ENCODE data around the gene OR51A2.
"Not testable (repeated sequence)": the region's sequence is repeated elsewhere in the genome, so short reads cannot be mapped to it uniquely, and the experiment has no call there.

The OR51A2 gene

GRCh38 chr11:4955613-4956012, at the start of gene OR51A2:
Gene OR51A2 (minus strand): TSS chr11:4955713. CDS start chr11:4955713, 0 bp downstream.
- not testable (repeated sequence) for DNase-seq

- peak in 1 of 2 donors; percentile 3 for DNase-seq
Observed at GRCh38 chr11:5004424-5005274, 49.1 kb upstream of the OR51A2 start.

GRCh38 chr11:4994551-4994950, 39.0 kb upstream of the OR51A2 start, which contains the start of gene OR51L1:
Gene OR51L1 (plus strand): TSS chr11:4994851. CDS start chr11:4998983, 4,132 bp downstream.
- no peak for DNase-seq

GRCh38 chr11:4991060-4991459, 35.5 kb upstream of the OR51A2 start:
- no peak for DNase-seq

- DNase-seq = no peak
Observed at GRCh38 chr11:4983841-4984240, 28.3 kb upstream of the OR51A2 start.

- no peak for DNase-seq
Observed at GRCh38 chr11:4982678-4983077, 27.2 kb upstream of the OR51A2 start.

- DNase-seq = no peak
Observed at GRCh38 chr11:4979036-4979435, 23.5 kb upstream of the OR51A2 start.

- no peak for DNase-seq
Observed at GRCh38 chr11:4975436-4975835, 19.9 kb upstream of the OR51A2 start.

- no peak for DNase-seq
Observed at GRCh38 chr11:4962816-4963215, 7.3 kb upstream of the OR51A2 start.

GRCh38 chr11:4960877-4961276, 5.4 kb upstream of the OR51A2 start:
- no peak for DNase-seq

GRCh38 chr11:4957396-4957795, 1.9 kb upstream of the OR51A2 start:
- no peak for DNase-seq

GRCh38 chr11:4947505-4947904, 8.0 kb downstream of the OR51A2 start, which contains the start of gene OR51A4:
Gene OR51A4 (minus strand): TSS chr11:4947605. CDS start chr11:4947100, 505 bp downstream.
- no peak for DNase-seq

GRCh38 chr11:4936745-4937144, 18.8 kb downstream of the OR51A2 start:
- no peak for DNase-seq

- DNase-seq = no peak
Observed at GRCh38 chr11:4932751-4933150, 22.8 kb downstream of the OR51A2 start.

GRCh38 chr11:4926608-4927007, 28.9 kb downstream of the OR51A2 start:
- no peak for DNase-seq

GRCh38 chr11:4924239-4924638, 31.3 kb downstream of the OR51A2 start, which contains the start of gene OR51G1:
Gene OR51G1 (minus strand): TSS chr11:4924339. CDS start chr11:4924339, 0 bp downstream.
- no peak for DNase-seq

GRCh38 chr11:4922304-4922703, 33.2 kb downstream of the OR51A2 start:
- DNase-seq = no peak

GRCh38 chr11:4921796-4922195, 33.7 kb downstream of the OR51A2 start:
- DNase-seq = no peak

- no peak for DNase-seq
Observed at GRCh38 chr11:4919250-4919649, 36.3 kb downstream of the OR51A2 start, which contains the start of gene OR51G2. Gene OR51G2 (minus strand): TSS chr11:4919350. CDS start chr11:4915663, 3,687 bp downstream.

GRCh38 chr11:4916581-4916980, 38.9 kb downstream of the OR51A2 start:
- DNase-seq = no peak
